ENCODE results near the gene CFAP161.

CFAP161 gene

GRCh38 chr15:81168644-81169043 is 34.6 kb downstream of the CFAP161 start:
- no peak overlapping the region for H3K9ac ChIP-seq (ENCODE audit: low read depth, low read length)
- DNase-seq (no peak), ATAC-seq (ENCODE audit: insufficient read depth, low read depth) (no peak)
- no peak overlapping the region for H3K4me3 ChIP-seq (ENCODE audit: low read depth in 1 of 2, low read length in 2 of 2)
- H3K4me1 ChIP-seq (ENCODE audit: insufficient read depth, low read length), result peaks cover 7% of the 10 kb centered on the region
- no peak overlapping the region for H3K27ac ChIP-seq (ENCODE audit: low read length)
- no peak overlapping the region for H3K4me2 ChIP-seq (ENCODE audit: insufficient read depth, low read length)
- H3K36me3 ChIP-seq (ENCODE audit: insufficient read depth, low read length), result no peaks in the 10 kb centered on the region
- H4K20me1 ChIP-seq (ENCODE audit: insufficient read depth, low read length), result no peaks in the 10 kb centered on the region
- no peak overlapping the region for H2AFZ ChIP-seq (ENCODE audit: low read depth, low read length)
- no peaks in the 10 kb centered on the region for H3K27me3 ChIP-seq (ENCODE audit: insufficient read depth, low read length, poor library complexity)
- no peaks in the 10 kb centered on the region for H3K79me2 ChIP-seq (ENCODE audit: insufficient read depth, low read length)
- TF ChIP-seq CTCF (IDR thresholded peaks at IDR 0.05; ENCODE audit: borderline replicate concordance, extremely low read depth, low read length, poor library complexity, severe bottlenecking), result no peak
- no peak for TF ChIP-seq EZH2 (IDR thresholded peaks at IDR 0.05; ENCODE audit: borderline replicate concordance, low read depth, low read length, severe bottlenecking)
- H3K9me3 ChIP-seq (ENCODE audit: insufficient read depth, low read length, severe bottlenecking), result no peaks in the 10 kb centered on the region

- no peaks in the 10 kb centered on the region for H3K9me3 ChIP-seq (ENCODE audit: insufficient read depth, low read length, severe bottlenecking)
- no peak overlapping the region for H3K4me3 ChIP-seq (ENCODE audit: low read depth in 1 of 2, low read length in 2 of 2)
- H3K4me2 ChIP-seq (ENCODE audit: insufficient read depth, low read length), result no peak overlapping the region
- DNase-seq (no peak), ATAC-seq (ENCODE audit: insufficient read depth, low read depth) (no peak)
- H2AFZ ChIP-seq (ENCODE audit: low read depth, low read length), result no peak overlapping the region
- H3K4me1 ChIP-seq (ENCODE audit: insufficient read depth, low read length), result no peaks in the 10 kb centered on the region
- no peak overlapping the region for H3K27ac ChIP-seq (ENCODE audit: low read length)
- no peaks in the 10 kb centered on the region for H4K20me1 ChIP-seq (ENCODE audit: insufficient read depth, low read length)
- no peak overlapping the region for H3K9ac ChIP-seq (ENCODE audit: low read depth, low read length)
- TF ChIP-seq EZH2 (IDR thresholded peaks at IDR 0.05; ENCODE audit: borderline replicate concordance, low read depth, low read length, severe bottlenecking), result no peak
- no peak for TF ChIP-seq CTCF (IDR thresholded peaks at IDR 0.05; ENCODE audit: borderline replicate concordance, extremely low read depth, low read length, poor library complexity, severe bottlenecking)
- no peaks in the 10 kb centered on the region for H3K79me2 ChIP-seq (ENCODE audit: insufficient read depth, low read length)
- no peaks in the 10 kb centered on the region for H3K36me3 ChIP-seq (ENCODE audit: insufficient read depth, low read length)
- H3K27me3 ChIP-seq (ENCODE audit: insufficient read depth, low read length, poor library complexity), result no peaks in the 10 kb centered on the region
Measured at GRCh38 chr15:81170511-81170910, 36.4 kb downstream of the CFAP161 start.

- no peak overlapping the region for H3K27ac ChIP-seq (ENCODE audit: low read length)
- H3K9ac ChIP-seq (ENCODE audit: low read depth, low read length), result no peak overlapping the region
- TF ChIP-seq CTCF (IDR thresholded peaks at IDR 0.05; ENCODE audit: borderline replicate concordance, extremely low read depth, low read length, poor library complexity, severe bottlenecking) (no peak), EZH2 (IDR thresholded peaks at IDR 0.05; ENCODE audit: borderline replicate concordance, low read depth, low read length, severe bottlenecking) (no peak)
- no peak overlapping the region for H3K4me3 ChIP-seq (ENCODE audit: low read depth in 1 of 2, low read length in 2 of 2)
- ATAC-seq (ENCODE audit: insufficient read depth, low read depth) (no peak), DNase-seq (no peak)
- H3K9me3 ChIP-seq (ENCODE audit: insufficient read depth, low read length, severe bottlenecking), result no peaks in the 10 kb centered on the region
- no peaks in the 10 kb centered on the region for H3K79me2 ChIP-seq (ENCODE audit: insufficient read depth, low read length)
- no peak overlapping the region for H2AFZ ChIP-seq (ENCODE audit: low read depth, low read length)
- no peaks in the 10 kb centered on the region for H4K20me1 ChIP-seq (ENCODE audit: insufficient read depth, low read length)
- no peak overlapping the region for H3K4me2 ChIP-seq (ENCODE audit: insufficient read depth, low read length)
- H3K27me3 ChIP-seq (ENCODE audit: insufficient read depth, low read length, poor library complexity), result no peaks in the 10 kb centered on the region
- H3K4me1 ChIP-seq (ENCODE audit: insufficient read depth, low read length), result no peaks in the 10 kb centered on the region
- H3K36me3 ChIP-seq (ENCODE audit: insufficient read depth, low read length), result no peaks in the 10 kb centered on the region
Measured at GRCh38 chr15:81171286-81171685, 37.2 kb downstream of the CFAP161 start.
